H1 (cell line): ENCODE results near the gene GALNT1. TPM values are rescaled to one million over a fixed set of nuclear protein-coding genes. Genes with fewer than 3 reads are reported as not detected.

ENCODE experiments used
- BCL11A ChIP-seq, 2 experiments: IDR thresholded peaks; one replicate each; pipeline ENCODE4 v1.6.1; 2011; ENCODE audit warnings: low read depth in 2 of 2, low read length in 2 of 2, mild to moderate bottlenecking in 2 of 2
- CBX5 ChIP-seq: fragments of 300-800, 300-1000 bp; sonication (generic); IDR thresholded peaks from 2 replicates; pipeline ENCODE4 v1.7.1; 2016; ENCODE audit warnings: antibody characterized with exemption, low read length, low read depth
- CEBPB ChIP-seq: IDR thresholded peaks from 2 replicates; pipeline ENCODE4 v1.6.1; 2012; ENCODE audit warnings: low read depth, low read length
- JUN ChIP-seq: IDR thresholded peaks from 2 replicates; pipeline ENCODE4 v1.6.1; 2011; ENCODE audit warnings: low read depth, mild to moderate bottlenecking, improper control_type of control experiment, low read length
- RBBP5 ChIP-seq: IDR thresholded peaks from 2 replicates; pipeline ENCODE4 v1.7.1; 2012; ENCODE audit warnings: low read depth, mild to moderate bottlenecking, inconsistent platforms, low read length, moderate library complexity, borderline replicate concordance
- SIN3A ChIP-seq, 2 experiments: IDR thresholded peaks in 1 of 2; conservative IDR thresholded peaks in 1 of 2; 2 replicates each; pipeline ENCODE4 v1.6.1; 2011 to 2012; ENCODE audit warnings: low read length in 2 of 2, improper control_type of control experiment in 1 of 2, low read depth in 1 of 2, mild to moderate bottlenecking in 1 of 2
- polyA plus RNA-seq, 7 experiments: library from polyadenylated mRNA; depleted of rRNA in 3 of 7; stranded (reverse) in 5 of 7; unstranded in 2 of 7; fragments of >200 nt in 5 of 7; fragments of 200-250 nt in 2 of 7; gene quantifications; 1 replicate in 5 of 7; 2 replicates in 1 of 7; 4 replicates in 1 of 7; pipeline versions ENCODE4 v1.2.1 to v1.2.3, GENCODE V29; 2011 to 2013; ENCODE audit warnings: missing spikeins in 2 of 7, mixed read lengths in 2 of 7
- total RNA-seq: library from RNA; stranded (reverse); fragmentation: NEBNext Ultra II Directional; extraction: Animal tissue kit (Norgen Biotek cat#: 25700); gene quantifications from 2 replicates; pipeline ENCODE4 v1.2.1, GENCODE V29; 2021
- TF ChIP-seq, protein P1 (sequence below): IDR thresholded peaks from 2 replicates; pipeline ENCODE4 v1.6.1; 2011; ENCODE audit warnings: low read depth, mild to moderate bottlenecking, low read length; ENCODE audit not compliant: insufficient read depth

Gene GALNT1
- total and polyA plus RNA-seq, 2 of the 8 experiments (the other 6 are each of a cell fraction or from before 2014, with no cell fraction given), result 22.4 to 101 TPM

GRCh38 chr18:35703043-35703688 lies 121.6 kb downstream of the GALNT1 start (continued):
- TF ChIP-seq RBBP5, result no peak
- no peak for TF ChIP-seq JUN
- no peak for TF ChIP-seq BCL11A (IDR thresholded peaks at IDR 0.05; ENCODE audit: low read depth in 2 of 2, low read length in 2 of 2)
- TF ChIP-seq, protein P1, sequence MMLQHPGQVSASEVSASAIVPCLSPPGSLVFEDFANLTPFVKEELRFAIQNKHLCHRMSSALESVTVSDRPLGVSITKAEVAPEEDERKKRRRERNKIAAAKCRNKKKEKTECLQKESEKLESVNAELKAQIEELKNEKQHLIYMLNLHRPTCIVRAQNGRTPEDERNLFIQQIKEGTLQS, result no peak
- TF ChIP-seq SIN3A (conservative IDR thresholded peaks at IDR 0.05 in 1 of 2, IDR thresholded peaks at IDR 0.05 in 1 of 2; ENCODE audit: low read depth in 1 of 2, low read length in 2 of 2), result no peak
- TF ChIP-seq CEBPB, result no peak
- no peak for TF ChIP-seq CBX5
- TF ChIP-seq, all 59 proteins: peak for 0
